ENCODE results near the gene ODAPH.
A peak's percentile ranks its signal among the peaks of the same experiment; 100 is the strongest.
"Not testable (repeated sequence)": the region's sequence is repeated elsewhere in the genome, so short reads cannot be mapped to it uniquely, and the experiment has no call there.

ODAPH gene

DNA sequence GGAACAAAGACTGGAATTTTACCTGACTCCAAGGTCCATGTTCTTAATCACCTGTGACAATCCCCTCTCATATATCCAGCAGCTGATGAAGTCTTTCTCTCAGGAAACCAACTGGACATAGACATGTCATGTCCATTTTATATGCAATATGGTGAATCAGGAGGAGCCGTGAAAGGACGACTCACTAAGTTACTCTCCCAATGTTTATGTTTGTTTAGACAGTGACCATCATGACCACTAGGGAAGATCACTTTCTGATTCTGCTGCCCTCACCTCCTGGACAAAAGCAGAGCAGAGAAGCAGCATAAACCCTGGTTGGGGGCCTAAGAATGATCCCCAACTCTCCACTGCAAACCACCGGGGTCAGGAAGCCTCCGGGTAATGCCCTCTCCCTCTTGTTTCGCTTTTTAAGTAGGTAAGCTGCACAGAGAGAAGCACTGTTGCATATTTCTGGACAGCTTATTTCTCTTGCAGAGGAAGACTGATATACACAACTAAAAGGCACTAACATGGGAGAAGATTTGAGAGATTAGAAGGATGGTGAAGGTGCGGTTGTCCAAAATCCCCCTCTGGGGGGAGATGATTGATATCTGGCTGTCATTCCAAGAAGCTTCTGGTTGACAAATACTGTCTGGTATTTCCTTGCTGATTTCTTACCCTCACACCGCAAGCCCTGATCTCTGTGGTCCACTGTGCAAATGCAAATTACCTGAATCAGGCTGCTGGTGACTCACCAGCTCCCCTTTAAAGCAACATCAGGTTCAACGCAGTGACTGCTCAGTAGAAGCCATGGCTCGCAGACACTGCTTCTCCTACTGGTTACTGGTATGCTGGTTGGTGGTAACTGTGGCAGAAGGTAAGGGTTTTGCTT lies at the start of gene ODAPH:
TSS of gene ODAPH (plus strand) at position 773 of the 871 bp plus-strand sequence. CDS start at position 790, 17 bp downstream.
- no peak for DNase-seq

GRCh38 chr4:75509592-75509991 lies 46.3 kb upstream of the ODAPH start:
- DNase-seq = not testable (repeated sequence)

DNA sequence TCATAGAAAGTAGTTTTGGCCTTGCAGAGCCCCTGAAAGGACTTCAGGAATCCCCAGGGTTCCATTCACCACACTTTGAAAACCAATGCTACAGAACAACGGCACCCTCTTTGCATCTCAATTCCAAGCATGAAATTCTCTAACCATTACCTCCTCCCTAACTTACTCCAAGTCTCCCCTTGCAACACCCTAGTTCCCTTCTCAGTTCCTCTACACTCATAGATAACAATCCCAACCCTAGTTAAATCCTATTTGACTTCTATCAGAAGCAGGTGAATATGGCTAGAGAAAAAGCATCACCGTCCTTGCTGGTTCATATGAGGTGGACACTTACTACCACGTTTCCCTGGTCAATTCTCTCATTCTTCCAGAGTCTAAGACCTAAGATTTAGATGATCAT lies 44.0 kb upstream of the ODAPH start:
- peak; percentile 11 to 24 for DNase-seq

DNA sequence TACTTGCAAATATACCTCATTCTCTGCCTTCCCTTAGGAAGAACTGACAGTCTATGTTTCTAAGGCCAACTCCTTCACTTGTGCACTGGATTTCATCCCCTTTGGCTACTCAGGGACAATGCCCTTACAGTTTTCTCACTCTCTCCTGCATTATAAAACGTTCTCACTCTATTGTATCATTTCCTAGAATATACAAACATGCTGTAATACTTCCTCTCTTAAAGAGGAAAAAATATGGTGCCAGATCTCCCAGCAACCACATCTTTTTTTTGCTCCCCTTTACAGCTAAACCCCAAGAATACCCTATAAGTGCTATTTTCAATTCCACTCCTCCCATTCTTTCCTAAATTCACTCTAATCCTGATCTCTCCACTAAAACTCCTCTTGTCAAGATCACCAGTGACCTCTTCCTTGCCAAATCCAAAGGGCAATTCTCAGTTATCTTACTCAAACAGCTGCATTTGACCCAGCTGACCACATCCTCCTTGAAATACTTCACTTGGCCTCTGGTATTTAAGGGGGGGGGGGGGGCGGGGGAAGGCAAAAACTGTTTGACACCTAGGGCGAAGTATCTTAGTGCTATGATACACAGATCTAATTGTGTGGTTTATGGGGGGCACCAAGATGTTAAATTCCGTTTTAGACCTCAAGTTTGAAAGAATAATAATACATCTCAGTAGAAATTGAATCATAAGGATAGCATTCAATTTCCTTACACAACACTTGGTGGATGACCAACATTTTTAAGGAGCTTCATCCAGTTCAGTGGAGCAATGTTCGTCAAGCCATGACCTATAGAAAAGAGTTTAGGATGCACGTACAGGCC lies 43.3 kb upstream of the ODAPH start:
- peak; percentile 78 to 88 for DNase-seq

DNA sequence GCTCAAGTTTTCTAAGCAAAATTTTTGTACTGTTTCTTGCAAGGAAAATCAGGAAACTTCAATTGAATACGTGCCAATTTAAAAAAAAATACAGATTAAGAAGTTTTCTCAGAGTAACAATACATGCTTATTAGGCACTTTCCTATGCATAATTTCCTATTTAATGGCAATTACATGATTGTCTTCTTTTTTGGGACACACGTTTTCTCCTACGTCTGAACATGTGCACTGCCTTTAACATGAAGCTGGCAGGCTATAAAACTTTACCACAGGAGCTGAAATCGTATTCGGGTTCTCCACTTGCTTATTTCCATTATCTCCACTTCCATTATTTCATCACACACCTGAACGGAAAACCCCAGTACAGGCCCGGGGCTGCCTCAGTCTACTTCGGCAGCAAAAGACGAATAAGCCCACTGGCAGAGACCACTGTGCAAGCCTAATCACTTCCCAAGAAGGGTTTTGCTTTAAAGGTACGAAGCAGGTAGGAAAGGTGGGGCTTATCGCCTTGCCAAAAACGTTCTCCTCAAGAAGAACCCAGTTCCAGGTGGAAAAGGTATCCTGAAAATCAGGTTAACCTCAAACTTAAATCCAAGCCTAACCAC lies 42.2 kb upstream of the ODAPH start:
- no peak for DNase-seq

- peak; percentile 92 to 95 for DNase-seq
Observed at GRCh38 chr4:75514131-75514948, 41.5 kb upstream of the ODAPH start, which contains the start of the genes RCHY1 and THAP6. Gene RCHY1, minus strand, starts transcription at chr4:75514403. Its CDS starts 117 bp downstream, at chr4:75514286. Gene THAP6, plus strand, starts transcription at chr4:75514473. Its CDS starts 980 bp downstream, at chr4:75515453.

GRCh38 chr4:75514949-75515612 lies 40.8 kb upstream of the ODAPH start:
- peak in 1 of 2 experiments; percentile 8 for DNase-seq

- no peak for DNase-seq
Observed at GRCh38 chr4:75516144-75516543, 39.7 kb upstream of the ODAPH start.

DNA sequence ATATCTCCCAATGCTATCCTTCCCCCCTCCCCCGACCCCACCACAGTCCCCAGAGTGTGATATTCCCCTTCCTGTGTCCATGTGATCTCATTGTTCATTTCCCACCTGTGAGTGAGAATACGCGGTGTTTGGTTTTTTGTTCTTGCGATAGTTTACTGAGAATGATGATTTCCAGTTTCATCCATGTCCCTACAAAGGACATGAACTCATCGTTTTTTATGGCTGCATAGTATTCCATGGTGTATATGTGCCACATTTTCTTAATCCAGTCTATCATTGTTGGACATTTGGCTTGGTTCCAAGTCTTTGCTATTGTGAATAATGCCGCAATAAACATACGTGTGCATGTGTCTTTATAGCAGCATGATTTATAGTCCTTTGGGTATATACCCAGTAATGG lies 36.4 kb upstream of the ODAPH start:
- not testable (repeated sequence) for DNase-seq

- no peak for DNase-seq
Observed at GRCh38 chr4:75525086-75525485, 30.8 kb upstream of the ODAPH start.

DNA sequence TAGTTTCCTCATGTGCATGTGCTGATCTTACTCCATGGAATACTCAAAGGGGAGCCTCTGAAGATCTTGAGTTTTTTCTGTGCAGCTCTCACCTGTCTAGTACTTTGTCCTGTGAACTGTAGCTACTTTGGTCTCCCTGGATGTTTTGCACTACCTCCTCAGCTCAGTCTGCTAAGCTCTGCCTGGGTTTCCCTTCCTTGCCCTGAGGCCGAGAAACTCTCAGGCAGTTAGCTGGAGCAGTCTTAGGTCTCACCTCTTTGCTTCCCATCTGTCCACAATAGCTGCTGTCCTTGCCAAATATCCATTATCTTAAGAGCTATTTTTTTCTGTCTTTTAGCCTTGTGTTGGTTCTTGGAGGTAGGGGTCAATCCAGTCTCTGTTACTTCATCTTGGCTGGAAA lies 30.0 kb upstream of the ODAPH start:
- no peak for DNase-seq

DNA sequence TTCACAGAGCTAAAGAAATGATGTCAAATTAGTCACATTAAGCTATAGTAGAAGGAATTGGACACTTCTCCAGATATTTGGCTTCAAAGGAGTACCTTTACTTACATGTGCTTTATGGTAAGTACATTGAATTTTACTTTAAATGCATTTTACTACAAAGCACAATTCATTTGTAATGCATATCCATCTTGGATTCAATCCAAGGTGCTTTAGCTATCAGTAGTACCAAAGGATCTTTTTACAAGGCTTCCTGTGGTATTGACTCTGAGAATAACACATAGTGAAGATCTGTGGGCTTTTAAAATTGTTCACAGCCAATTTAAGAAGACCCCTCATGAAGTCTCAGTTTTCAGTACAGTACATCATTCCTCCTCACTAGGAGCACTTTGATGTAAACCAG lies 28.4 kb upstream of the ODAPH start:
- no peak for DNase-seq

- DNase-seq = no peak
Observed at GRCh38 chr4:75530556-75531322, 25.1 kb upstream of the ODAPH start.

DNA sequence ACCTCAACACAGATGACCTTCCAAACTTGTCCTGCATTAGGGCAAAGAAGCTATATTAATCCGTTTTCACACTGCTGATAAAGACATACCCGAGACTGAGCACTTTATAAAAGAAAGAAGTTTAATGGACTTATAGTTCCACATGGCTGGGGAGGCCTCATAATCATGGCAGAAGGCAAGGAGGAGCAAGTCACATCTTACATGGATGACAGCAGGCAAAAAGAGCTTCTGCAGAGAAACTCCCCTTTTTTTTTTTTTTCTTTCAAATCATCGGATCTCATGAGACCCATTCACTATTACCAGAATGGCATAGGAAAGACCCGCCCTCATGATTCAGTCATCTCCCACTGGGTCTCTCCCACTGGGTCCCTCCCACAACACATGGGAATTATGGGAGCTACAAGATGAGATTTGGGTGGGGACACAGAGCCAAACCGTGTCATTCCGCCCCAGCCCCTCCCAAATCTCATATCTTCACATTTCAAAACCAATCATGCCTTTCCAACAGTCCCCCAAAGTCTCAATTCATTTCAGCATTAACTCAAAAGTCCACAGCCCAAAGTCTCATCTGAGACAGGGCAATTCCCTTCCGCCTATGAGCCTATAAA lies 24.2 kb upstream of the ODAPH start:
- not testable (repeated sequence) for DNase-seq

DNA sequence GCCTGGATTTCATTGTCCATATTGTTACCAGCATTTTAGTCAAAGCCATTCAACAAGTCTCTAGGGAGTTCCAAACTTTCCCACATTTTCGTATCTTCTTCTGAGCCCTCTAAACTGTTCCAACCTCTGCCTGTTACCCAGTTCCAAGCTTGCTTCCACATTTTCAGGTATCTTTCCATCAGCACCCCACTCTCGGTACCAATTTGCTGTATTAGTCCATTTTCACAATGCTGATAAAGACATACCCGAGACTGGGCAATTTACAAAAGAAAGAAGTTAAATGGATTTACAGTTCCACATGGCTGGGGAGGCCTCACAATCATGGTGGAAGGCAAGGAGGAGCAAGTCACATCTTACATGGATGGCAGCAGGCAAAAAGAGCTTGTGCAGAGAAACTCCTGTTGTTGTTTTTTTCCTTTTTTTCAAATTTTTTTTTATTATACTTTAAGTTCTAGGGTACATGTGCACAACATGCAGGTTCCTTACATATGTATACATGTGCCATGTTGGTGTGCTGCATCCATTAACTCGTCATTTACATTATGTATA lies 22.5 kb upstream of the ODAPH start:
- DNase-seq = not testable (repeated sequence)

- not testable (repeated sequence) for DNase-seq
Observed at GRCh38 chr4:75533926-75534325, 21.9 kb upstream of the ODAPH start.

DNA sequence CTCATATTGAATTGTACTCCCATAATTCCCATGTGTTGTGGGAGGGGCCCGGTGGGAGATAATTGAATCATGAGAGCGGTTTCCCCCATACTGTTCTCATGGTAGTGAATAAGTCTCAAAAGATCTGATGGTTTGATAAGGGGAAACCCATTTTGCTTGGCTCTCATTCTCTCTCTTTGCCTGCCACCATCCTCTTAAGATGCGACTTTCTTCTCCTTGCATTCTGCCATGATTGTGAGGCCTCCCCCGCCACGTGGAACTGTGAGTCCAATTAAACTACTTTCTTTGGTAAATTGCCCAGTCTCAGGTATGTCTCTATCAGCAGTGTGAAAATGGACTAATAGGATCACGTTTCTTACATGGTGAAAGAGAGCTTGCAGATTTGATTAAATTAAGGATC lies 18.6 kb upstream of the ODAPH start:
- DNase-seq = not testable (repeated sequence)

DNA sequence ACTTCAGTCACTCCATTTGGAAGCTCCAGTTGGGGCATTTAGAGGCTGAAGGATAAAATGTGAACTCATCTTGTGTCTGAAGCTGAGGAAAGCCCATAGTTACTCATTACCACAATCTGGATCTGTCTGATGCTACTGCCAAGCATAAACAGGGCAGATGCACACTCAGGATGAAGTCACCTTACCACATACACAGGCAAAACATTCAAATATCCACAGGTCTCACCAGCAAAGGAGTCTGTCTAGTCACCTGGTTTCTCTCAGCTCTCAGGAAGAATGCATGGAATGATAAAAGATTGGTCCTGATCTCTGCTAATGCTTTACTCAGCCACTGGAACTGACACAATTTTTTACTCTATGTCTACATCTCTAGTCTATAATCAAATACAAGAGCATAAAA lies 13.0 kb upstream of the ODAPH start:
- no peak for DNase-seq

DNA sequence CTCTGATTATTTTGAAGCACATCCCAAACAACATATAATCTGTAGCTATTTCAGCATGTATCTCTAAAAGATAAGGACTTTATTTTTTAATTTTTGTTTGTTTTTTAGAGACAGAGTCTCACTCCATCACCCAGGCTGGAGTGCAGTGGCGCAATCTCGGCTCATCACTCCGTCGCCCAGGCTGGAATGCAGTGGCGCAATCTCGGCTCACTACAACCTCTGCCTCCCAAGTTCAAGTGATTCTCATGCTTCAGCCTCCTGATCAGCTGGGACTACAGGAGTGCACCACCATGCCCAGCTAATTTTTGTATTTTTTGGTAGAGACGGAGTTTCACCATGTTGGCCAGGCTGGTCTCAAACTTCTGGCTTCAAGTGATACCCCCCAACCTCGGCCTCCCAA lies 11.6 kb upstream of the ODAPH start:
- not testable (repeated sequence) for DNase-seq

GRCh38 chr4:75544870-75545269 lies 11.0 kb upstream of the ODAPH start:
- no peak for DNase-seq

Measured in AML-193 (cell line).